H1 (cell line): Measurements from ENCODE around the gene AMOT. TPM values are rescaled to one million over a fixed set of nuclear protein-coding genes. Genes with fewer than 3 reads are reported as not detected.

Experiments
- ATF2 ChIP-seq: IDR thresholded peaks from 2 replicates; pipeline ENCODE4 v1.6.1; 2012; ENCODE audit warnings: low read length, inconsistent platforms
- BCL11A ChIP-seq, 2 experiments: IDR thresholded peaks; one replicate each; pipeline ENCODE4 v1.6.1; 2011; ENCODE audit warnings: low read depth in 2 of 2, low read length in 2 of 2, mild to moderate bottlenecking in 2 of 2
- HDAC6 ChIP-seq: IDR thresholded peaks from one replicate; pipeline ENCODE4 v1.7.1; 2012; ENCODE audit warnings: low read depth, mild to moderate bottlenecking, inconsistent platforms, low read length, moderate library complexity
- KDM1A ChIP-seq: fragments of 200-600, 300-600 bp; sonication (generic); IDR thresholded peaks from 2 replicates; pipeline ENCODE4 v1.7.1; 2016; ENCODE audit warnings: mild to moderate bottlenecking, low read length, borderline replicate concordance
- KDM4A ChIP-seq: IDR thresholded peaks from one replicate; pipeline ENCODE4 v1.7.1; 2012; ENCODE audit warnings: low read depth, mild to moderate bottlenecking, moderate library complexity, low read length, inconsistent platforms; ENCODE audit not compliant: severe bottlenecking
- NRF1 ChIP-seq: IDR thresholded peaks from 2 replicates; pipeline ENCODE4 v1.6.1; 2011; ENCODE audit warnings: mild to moderate bottlenecking, low read depth, low read length, improper control_type of control experiment
- SP4 ChIP-seq: IDR thresholded peaks from 2 replicates; pipeline ENCODE4 v1.6.1; 2012; ENCODE audit warnings: low read length, inconsistent platforms
- SUZ12 ChIP-seq: fragments of 200-600 bp; sonication (generic); IDR thresholded peaks from 2 replicates; pipeline ENCODE4 v1.6.1; 2012; ENCODE audit warnings: mild to moderate bottlenecking, inconsistent platforms, low read length, moderate library complexity, mixed read lengths
- TAF1 ChIP-seq: IDR thresholded peaks from 2 replicates; pipeline ENCODE4 v1.6.1; 2011; ENCODE audit warnings: mild to moderate bottlenecking, low read depth, low read length
- polyA plus RNA-seq, 7 experiments: library from polyadenylated mRNA; depleted of rRNA in 3 of 7; stranded (reverse) in 5 of 7; unstranded in 2 of 7; fragments of >200 nt in 5 of 7; fragments of 200-250 nt in 2 of 7; gene quantifications; 1 replicate in 5 of 7; 2 replicates in 1 of 7; 4 replicates in 1 of 7; pipeline versions ENCODE4 v1.2.1 to v1.2.3, GENCODE V29; 2011 to 2013; ENCODE audit warnings: missing spikeins in 2 of 7, mixed read lengths in 2 of 7
- total RNA-seq: library from RNA; stranded (reverse); fragmentation: NEBNext Ultra II Directional; extraction: Animal tissue kit (Norgen Biotek cat#: 25700); gene quantifications from 2 replicates; pipeline ENCODE4 v1.2.1, GENCODE V29; 2021

AMOT gene
- total and polyA plus RNA-seq, 2 of the 8 experiments (the other 6 are each of a cell fraction or from before 2014, with no cell fraction given), result 2.3 to 7.1 TPM

GRCh38 chrX:112746812-112747595 lies 93.6 kb downstream of the AMOT start (continued):
- TF ChIP-seq ATF2 (no peak), KDM4A (no peak), BCL11A (IDR thresholded peaks at IDR 0.05; ENCODE audit: low read depth in 2 of 2, low read length in 2 of 2) (no peak), SUZ12 (no peak), HDAC6 (no peak), SP4 (no peak), TAF1 (no peak), KDM1A (no peak), NRF1 (no peak)
